IgD-negative memory B cell (primary cell): ENCODE results near the gene ADAMTS4. TPM values are rescaled to one million over a fixed set of nuclear protein-coding genes. Genes with fewer than 3 reads are reported as not detected.
A peak's percentile ranks its signal among the peaks of the same experiment; 100 is the strongest.
"Not testable (repeated sequence)": the region's sequence is repeated elsewhere in the genome, so short reads cannot be mapped to it uniquely, and the experiment has no call there.

ENCODE experiments used
- H3K27ac Mint-ChIP-seq, 3 donors: one replicate each; pipeline ENCODE4 v1.8.0; 2020 to 2022; ENCODE audit warnings: mild to moderate bottlenecking in 3 of 3, mixed read lengths in 3 of 3, moderate library complexity in 1 of 3
- H3K27me3 Mint-ChIP-seq: one replicate; pipeline ENCODE4 v1.8.0; 2021; ENCODE audit warnings: mixed read lengths
- H3K36me3 Mint-ChIP-seq: one replicate; pipeline ENCODE4 v1.8.0; 2020; ENCODE audit warnings: mild to moderate bottlenecking, mixed read lengths
- H3K4me1 Mint-ChIP-seq, 3 donors: one replicate each; pipeline ENCODE4 v1.8.0; 2020 to 2022; ENCODE audit warnings: mixed read lengths in 3 of 3, mild to moderate bottlenecking in 1 of 3
- H3K4me3 Mint-ChIP-seq, 4 donors: one replicate each; pipeline ENCODE4 v1.8.0; 2020 to 2022; ENCODE audit warnings: mild to moderate bottlenecking in 4 of 4, mixed read lengths in 4 of 4, moderate library complexity in 3 of 4
- H3K9me3 Mint-ChIP-seq, 3 donors: one replicate each; pipeline ENCODE4 v1.8.0; 2020 to 2021; ENCODE audit warnings: mixed read lengths in 3 of 3, mild to moderate bottlenecking in 1 of 3
- polyA plus RNA-seq: library from polyadenylated mRNA; unstranded; fragments of 300-500 nt; fragmentation: Illumina TruSeq; gene quantifications from one replicate; pipeline ENCODE4 v1.2.3, GENCODE V29; 2021

ADAMTS4 gene
- polyA plus RNA-seq, 1 donor from 2014 or later, result not detected

DNA sequence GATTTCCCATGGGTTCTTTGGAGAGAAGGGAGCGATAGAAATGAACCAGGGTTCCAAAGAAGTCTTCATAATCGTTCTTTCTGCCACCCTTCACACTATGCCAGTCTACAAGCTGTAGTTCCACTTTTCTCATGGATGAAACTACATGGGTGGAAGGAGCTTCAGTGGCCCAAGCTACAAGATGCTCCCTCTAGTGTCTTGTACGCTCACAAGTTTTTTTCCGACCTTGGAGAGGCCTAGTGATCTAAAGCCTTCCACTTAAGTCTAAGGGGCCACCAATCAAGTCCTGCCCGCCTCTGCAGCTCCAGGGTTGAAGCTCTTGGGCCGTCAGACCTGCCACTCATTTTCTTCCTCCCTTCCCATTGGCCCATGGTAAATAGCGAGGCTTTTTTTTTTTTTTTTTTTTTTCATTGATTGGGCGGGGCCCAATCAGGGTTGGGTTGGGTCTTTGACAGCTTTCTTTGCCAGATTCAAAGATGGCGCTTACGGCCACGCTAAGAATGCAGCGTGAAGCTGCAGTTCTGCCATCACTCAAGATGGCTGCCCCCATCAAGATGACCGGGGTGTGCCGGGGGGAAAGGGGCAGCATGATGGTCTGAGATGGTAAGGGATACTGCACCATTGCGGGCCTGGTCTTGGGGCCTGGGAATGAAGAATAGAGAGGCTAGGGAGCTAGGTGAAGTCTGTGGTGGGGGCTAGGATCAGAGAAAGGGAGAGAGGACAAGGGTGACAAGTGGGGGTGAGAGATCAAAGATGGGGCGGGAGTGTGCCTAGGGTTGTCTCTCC lies 26.9 kb upstream of the ADAMTS4 start, which contains the start of gene TOMM40L:
TOMM40L (plus strand) TSS at position 527 of the 786 bp plus-strand sequence. CDS start 430 bp downstream, outside the sequence.
- peak within 1 kb of the TSS; percentile 82 to 100 (median 98) for H3K4me3 Mint-ChIP-seq
- H3K4me1 Mint-ChIP-seq, result peaks cover 18 to 23% (median 22%) of the 10 kb centered on the region in 3 donors

DNA sequence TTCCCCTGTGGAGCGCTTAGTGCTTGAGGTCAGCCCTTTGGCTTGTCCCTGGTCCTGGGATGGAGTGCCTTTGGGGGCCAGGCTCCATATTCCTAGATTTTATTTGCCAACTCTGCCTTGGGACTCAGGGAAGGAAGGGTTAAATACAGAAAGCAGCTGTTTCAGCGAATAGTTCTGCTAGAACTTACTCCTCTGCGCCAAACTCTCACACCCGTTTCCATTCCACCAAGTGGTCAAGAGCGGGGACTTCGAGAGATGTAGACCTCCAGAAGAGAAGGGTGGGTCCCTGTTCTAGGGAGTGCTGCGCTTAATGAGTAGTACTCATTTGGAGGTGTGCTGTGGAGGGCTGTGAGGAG lies 26.3 kb upstream of the ADAMTS4 start:
- H3K4me1 Mint-ChIP-seq, result peaks cover 18 to 23% (median 22%) of the 10 kb centered on the region in 3 donors
- H3K4me3 Mint-ChIP-seq, result peak overlapping the region in 3 of 4 donors; percentile 82 to 100 (median 99)
- peak overlapping the region in 2 of 3 donors; percentile 70 to 91 for H3K27ac Mint-ChIP-seq
- peaks cover 6% of the 10 kb centered on the region for H3K36me3 Mint-ChIP-seq
- peaks cover 24% of the 10 kb centered on the region for H3K27me3 Mint-ChIP-seq
- no peaks in the 10 kb centered on the region for H3K9me3 Mint-ChIP-seq

More for the DNA sequence above, 26.9 kb upstream of the ADAMTS4 start, which contains the start of gene TOMM40L:
- peak within 1 kb of the TSS; percentile 70 to 91 (median 90) for H3K27ac Mint-ChIP-seq
- H3K36me3 Mint-ChIP-seq, result peaks cover 6% of the 10 kb centered on the region
- no peaks in the 10 kb centered on the region for H3K9me3 Mint-ChIP-seq
- H3K27me3 Mint-ChIP-seq, result peaks cover 20% of the 10 kb centered on the region

DNA sequence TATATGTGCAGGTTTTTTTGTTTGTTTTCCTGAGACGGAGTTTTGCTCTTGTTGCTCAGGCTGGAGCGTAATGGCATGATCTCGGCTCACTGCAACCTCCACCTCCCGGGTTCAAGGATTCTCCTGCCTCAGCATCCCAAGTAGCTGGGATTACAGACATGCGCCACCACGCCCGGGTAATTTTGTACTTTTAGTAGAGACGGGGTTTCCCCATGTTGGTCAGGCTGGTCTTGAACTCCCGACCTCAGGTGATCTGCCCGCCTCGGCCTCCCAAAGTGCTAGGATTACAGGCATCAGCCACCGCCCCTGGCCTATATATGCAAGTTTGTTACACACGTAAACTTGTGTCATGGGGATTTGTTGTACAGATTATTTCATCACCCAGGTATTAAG lies 25.8 kb upstream of the ADAMTS4 start:
- H3K36me3 Mint-ChIP-seq, H3K9me3 Mint-ChIP-seq, H3K27ac Mint-ChIP-seq, H3K4me3 Mint-ChIP-seq: not testable (repeated sequence)
- Mint-ChIP-seq H3K27me3 (peaks cover 26% of the 10 kb centered on the region), H3K4me1 (peaks cover 18 to 23% (median 22%) of the 10 kb centered on the region in 3 donors)

DNA sequence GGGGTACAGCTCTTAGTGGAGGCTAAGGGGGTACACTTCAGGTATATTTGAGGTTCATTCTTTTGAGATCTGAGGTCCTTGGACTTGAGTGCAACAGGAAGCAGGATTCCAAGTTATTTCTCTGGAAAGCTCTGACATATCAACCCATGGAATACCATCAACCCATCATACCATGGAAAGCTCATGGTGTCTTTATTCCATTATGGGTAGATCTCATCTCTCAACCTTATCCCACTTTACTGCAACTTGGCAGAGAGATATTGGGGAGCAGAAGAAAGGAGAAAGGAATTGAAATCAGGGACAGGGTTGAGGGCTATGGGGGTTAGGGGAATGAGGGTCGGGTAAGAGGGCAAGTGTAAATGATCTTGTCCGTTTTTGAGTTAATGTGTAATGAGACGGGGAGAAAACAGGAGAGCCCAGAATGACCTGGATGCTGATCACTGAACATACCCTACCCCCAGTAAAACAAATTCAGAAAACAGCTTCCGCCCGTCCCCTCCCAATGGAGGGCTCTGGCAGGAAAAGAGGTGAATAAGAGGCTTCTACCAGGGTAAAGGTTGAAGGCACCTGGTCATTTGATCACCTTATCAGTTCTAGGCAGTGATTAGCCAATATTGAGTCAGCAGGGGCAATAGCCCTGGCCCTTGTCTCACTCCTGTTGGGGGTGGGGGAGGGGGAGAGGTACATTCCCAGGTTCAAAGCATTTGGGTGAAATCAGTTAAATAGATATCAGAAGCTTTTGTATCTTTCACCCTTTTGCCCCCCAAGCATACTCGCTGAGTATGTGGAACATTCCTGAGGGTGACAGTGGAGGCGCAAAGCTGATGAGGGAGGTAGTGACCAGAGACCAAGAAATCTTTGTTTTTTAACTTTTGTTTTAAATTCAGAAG lies 25.2 kb upstream of the ADAMTS4 start:
- no peak overlapping the region for H3K27ac Mint-ChIP-seq
- H3K4me3 Mint-ChIP-seq, result no peak overlapping the region
- H3K36me3 Mint-ChIP-seq, result peaks cover 6% of the 10 kb centered on the region
- H3K4me1 Mint-ChIP-seq, result peaks cover 19 to 23% (median 22%) of the 10 kb centered on the region in 3 donors
- H3K9me3 Mint-ChIP-seq, result peaks cover 0 to 2% (median 0%) of the 10 kb centered on the region in 3 donors
- peaks cover 26% of the 10 kb centered on the region for H3K27me3 Mint-ChIP-seq

DNA sequence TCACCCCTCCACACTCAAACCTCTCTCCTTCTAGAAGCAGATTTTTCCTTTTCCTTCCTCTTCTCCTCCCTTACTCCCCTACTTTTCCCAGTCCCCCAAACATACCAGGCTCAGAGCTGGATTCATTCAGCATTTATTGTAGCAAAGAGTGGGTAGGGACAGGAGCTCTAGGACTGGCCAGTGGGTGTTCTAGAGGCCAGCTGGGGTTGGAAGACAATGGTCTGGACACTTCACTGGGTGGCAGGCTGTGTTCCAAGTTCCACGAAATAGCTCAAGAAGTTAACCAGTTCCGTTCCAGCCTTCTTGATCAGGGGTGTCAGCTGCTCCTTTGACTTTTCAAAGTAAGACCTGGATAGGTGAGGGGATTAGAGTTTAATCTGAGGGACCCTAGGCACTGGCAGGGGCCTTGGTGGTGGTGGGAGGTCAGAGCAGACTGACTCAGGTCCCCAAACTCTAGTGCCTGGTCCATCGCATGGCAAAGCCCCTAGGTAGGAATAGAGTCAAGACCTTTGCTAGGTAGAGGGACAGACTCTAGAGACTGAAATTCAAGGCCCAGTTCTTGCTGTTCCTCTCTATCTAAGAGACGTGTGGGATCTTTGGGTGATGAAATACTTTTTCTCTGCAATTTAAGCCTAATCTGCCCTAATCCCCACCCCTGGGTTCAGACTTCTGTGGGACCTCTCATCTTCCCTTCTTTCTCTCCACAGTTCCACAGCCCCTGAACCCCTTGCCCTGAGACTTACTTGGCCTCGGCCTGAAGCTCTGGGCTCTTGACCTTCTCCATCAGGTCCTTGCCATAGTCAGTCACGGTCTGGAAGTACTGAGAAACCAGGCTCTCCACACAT lies 23.5 kb upstream of the ADAMTS4 start:
- Mint-ChIP-seq H3K36me3 (peaks cover 2% of the 10 kb centered on the region), H3K4me3 (no peak overlapping the region), H3K27me3 (peaks cover 31% of the 10 kb centered on the region), H3K27ac (no peak overlapping the region), H3K9me3 (peaks cover 0 to 2% (median 0%) of the 10 kb centered on the region in 3 donors), H3K4me1 (peaks cover 20 to 29% (median 23%) of the 10 kb centered on the region in 3 donors)

DNA sequence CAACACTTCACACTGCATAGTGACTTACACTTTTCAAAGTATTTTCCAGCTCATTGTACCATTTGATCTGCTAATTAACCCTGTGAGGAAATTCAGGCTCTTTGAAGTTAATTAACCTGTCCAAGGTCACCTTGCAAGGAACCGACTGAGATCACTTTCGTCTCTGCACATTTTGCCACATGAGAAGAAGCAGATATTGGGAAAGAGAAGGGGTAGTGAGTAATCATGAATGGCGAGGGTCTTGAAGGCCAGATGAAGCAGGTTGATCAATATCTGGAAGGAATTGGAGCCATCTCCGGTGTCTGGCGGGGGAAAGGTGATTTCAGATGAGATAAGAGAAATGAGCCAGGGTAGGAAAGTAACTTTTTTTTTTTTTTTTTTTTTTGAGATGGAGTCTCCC lies 21.1 kb upstream of the ADAMTS4 start:
- peaks cover 2% of the 10 kb centered on the region for H3K36me3 Mint-ChIP-seq
- H3K27ac Mint-ChIP-seq, result no peak overlapping the region
- peaks cover 0 to 2% (median 0%) of the 10 kb centered on the region in 3 donors for H3K9me3 Mint-ChIP-seq
- H3K27me3 Mint-ChIP-seq, result peaks cover 37% of the 10 kb centered on the region
- H3K4me1 Mint-ChIP-seq, result peaks cover 11 to 22% (median 18%) of the 10 kb centered on the region in 3 donors
- no peak overlapping the region for H3K4me3 Mint-ChIP-seq

DNA sequence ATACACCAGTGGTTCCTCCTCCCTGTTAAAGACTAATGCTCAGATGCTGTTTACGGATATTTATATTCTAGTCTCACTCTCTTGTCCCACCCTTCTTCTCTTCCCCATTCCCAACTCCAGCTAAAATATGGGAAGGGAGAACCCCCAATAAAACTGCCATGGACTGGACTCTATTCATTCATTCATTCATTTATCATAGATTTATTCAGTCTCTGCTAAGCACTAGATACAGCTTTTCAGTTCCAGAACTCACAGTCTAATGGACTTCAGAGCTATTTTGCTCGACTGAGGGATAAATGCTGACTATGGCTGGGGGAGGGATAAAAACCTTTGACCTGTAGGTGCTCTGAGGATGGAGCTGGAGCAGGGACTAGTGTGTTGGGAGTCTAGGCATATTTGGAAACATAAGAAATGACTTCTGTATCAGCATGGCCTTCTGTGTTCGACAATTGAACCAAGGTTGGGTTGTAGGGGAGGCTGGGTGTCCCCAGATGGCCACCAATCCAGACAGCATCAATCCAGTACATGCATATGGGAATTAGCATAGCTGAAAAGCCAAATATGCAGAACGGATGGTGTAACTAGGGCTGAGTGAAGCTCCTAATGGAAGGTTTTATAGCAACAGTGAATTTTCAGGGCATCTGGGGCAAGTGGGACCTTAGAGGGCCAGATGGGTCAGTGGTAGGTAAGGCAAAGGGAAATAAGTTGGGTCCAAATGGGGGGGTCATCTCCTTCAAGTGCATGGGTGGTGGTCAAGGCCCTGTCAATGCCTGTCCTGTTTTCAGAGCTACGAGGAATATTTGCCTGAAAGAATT lies 20.4 kb upstream of the ADAMTS4 start:
- no peak overlapping the region for H3K27ac Mint-ChIP-seq
- peaks cover 3% of the 10 kb centered on the region for H3K36me3 Mint-ChIP-seq
- H3K4me1 Mint-ChIP-seq, result peaks cover 11 to 22% (median 18%) of the 10 kb centered on the region in 3 donors
- H3K4me3 Mint-ChIP-seq, result no peak overlapping the region
- H3K9me3 Mint-ChIP-seq, result peaks cover 0 to 2% (median 0%) of the 10 kb centered on the region in 3 donors
- H3K27me3 Mint-ChIP-seq, result peaks cover 39% of the 10 kb centered on the region

DNA sequence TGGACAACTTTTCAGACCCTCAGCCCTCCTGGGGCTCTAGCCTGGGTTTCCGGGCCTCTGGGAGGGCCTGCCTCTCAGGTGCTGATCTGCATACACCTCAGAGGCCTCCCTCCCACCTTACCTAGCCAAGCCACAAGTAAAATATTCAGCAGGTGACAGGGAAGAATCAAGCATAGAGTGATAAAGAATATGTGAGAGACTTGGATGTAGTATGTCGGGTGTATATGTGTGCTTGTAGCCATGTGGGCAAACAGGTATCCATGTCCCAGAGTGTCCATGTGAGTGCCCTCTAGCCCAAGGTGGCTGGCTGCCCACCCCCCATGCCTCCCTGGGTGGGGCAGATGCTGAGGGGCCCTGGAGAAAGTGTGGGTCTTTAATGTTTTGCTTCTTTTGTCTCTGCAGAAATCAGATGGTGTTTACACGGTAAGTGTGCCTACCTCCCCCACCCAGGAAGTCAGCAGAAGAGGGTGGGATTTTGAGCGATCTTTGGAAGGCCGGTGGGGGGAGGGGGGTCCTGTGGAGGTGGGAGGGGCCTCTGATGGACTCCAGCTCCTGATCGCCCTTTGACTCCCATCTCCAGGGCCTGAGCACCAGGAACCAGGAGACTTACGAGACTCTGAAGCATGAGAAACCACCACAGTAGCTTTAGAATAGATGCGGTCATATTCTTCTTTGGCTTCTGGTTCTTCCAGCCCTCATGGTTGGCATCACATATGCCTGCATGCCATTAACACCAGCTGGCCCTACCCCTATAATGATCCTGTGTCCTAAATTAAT lies 19.6 kb upstream of the ADAMTS4 start:
- peak overlapping the region in 1 of 3 donors; percentile 63 for H3K27ac Mint-ChIP-seq
- no peak overlapping the region for H3K4me3 Mint-ChIP-seq
- H3K27me3 Mint-ChIP-seq, result peaks cover 35% of the 10 kb centered on the region
- peaks cover 12 to 22% (median 18%) of the 10 kb centered on the region in 3 donors for H3K4me1 Mint-ChIP-seq
- peaks cover 8% of the 10 kb centered on the region for H3K36me3 Mint-ChIP-seq
- peaks cover 0 to 2% (median 0%) of the 10 kb centered on the region in 3 donors for H3K9me3 Mint-ChIP-seq

DNA sequence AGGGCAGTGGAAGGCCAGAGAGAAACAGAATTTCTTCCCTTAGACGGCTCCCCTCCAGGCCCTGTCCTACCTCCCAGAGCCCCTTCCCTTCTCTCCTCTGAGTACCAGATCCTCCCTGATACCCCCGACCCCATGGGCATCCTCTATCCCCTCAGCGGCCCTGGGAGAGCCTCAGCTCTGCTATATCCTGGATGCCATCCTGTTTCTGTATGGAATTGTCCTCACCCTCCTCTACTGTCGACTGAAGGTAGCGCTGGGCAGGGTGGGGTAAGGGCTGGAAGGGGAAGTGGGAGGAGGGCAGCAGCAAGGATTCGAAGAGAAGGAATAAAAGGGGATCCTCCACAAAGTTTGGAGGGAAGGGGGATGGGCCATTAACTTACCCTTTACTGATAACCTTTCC lies 19.0 kb upstream of the ADAMTS4 start:
- Mint-ChIP-seq H3K4me3 (peak overlapping the region in 1 of 4 donors; percentile 61), H3K27ac (peak overlapping the region in 1 of 3 donors; percentile 40), H3K27me3 (peaks cover 30% of the 10 kb centered on the region), H3K9me3 (peaks cover 0 to 2% (median 0%) of the 10 kb centered on the region in 3 donors), H3K4me1 (peaks cover 12 to 22% (median 18%) of the 10 kb centered on the region in 3 donors), H3K36me3 (peaks cover 13% of the 10 kb centered on the region)

DNA sequence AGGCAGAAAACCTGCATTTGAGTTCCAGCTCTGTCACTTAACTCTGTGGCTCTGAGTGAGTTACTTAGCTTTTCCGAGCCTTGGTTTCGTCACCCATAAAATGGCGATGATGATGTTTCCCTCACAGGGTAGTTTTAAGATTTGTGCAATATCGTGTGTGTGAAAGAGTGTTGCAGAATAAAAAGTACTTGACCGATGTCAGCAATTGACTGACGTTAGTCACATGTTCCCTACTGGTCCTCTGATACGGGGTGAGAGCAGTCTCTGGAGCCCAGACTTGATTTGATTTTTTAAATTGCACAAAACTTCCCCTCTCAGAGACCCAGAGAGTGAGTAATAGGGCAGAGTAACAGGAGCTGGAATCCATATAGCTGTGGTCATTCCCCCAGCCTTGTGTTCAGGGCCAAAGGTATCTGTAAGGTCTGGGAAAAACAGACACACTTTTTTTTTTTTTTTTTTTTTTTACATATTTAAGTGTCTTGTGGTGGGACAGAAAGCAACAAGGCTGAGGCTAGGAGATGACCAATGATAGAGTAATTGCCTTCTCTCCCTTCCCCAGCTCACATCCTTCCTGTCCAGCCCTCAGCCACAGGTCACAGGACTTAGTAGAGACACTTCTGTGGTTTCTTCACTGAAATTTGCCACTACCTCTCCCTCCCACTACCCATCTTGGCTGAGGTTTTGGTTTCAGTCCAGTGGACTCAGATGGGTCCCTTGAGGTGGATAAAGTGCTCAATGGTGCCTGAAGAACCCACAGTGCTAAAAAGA lies 18.3 kb upstream of the ADAMTS4 start:
- Mint-ChIP-seq H3K36me3 (peaks cover 14% of the 10 kb centered on the region), H3K9me3 (peaks cover 0 to 2% (median 0%) of the 10 kb centered on the region in 3 donors), H3K4me3 (peak overlapping the region in 1 of 4 donors; percentile 61), H3K27me3 (peaks cover 24% of the 10 kb centered on the region), H3K4me1 (peaks cover 12 to 22% (median 18%) of the 10 kb centered on the region in 3 donors), H3K27ac (peak overlapping the region in 2 of 3 donors; percentile 40 to 58)

DNA sequence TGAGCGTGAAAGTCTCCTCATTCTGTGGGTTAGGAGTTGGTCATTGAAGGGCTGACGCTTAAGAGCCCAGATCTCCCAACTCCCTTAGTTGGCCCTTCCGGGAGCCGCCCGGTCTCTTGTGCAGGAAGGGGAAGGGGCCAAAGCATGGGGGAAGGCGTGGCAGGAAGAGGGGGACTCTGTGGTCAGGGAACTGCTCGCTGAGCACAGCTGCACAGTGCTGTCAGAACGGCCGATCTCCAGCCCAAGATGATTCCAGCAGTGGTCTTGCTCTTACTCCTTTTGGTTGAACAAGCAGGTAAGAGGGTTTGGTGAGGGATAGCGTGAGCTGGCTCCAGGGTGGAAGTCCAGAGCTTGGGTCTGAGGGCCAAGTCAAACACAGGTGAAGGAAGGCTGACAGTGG lies 16.2 kb upstream of the ADAMTS4 start, which contains the start of gene FCER1G:
FCER1G (plus strand) TSS at position 220 of the 400 bp plus-strand sequence; CDS start at position 247, 27 bp downstream.
- peaks cover 0 to 2% (median 0%) of the 10 kb centered on the region in 3 donors for H3K9me3 Mint-ChIP-seq
- H3K36me3 Mint-ChIP-seq, result peaks cover 22% of the 10 kb centered on the region
- H3K4me3 Mint-ChIP-seq, result peak within 1 kb of the TSS in 2 of 4 donors; percentile 60 to 65
- H3K4me1 Mint-ChIP-seq, result peaks cover 13 to 23% (median 18%) of the 10 kb centered on the region in 3 donors
- peaks cover 14% of the 10 kb centered on the region for H3K27me3 Mint-ChIP-seq
- peak within 1 kb of the TSS in 1 of 3 donors; percentile 53 for H3K27ac Mint-ChIP-seq

DNA sequence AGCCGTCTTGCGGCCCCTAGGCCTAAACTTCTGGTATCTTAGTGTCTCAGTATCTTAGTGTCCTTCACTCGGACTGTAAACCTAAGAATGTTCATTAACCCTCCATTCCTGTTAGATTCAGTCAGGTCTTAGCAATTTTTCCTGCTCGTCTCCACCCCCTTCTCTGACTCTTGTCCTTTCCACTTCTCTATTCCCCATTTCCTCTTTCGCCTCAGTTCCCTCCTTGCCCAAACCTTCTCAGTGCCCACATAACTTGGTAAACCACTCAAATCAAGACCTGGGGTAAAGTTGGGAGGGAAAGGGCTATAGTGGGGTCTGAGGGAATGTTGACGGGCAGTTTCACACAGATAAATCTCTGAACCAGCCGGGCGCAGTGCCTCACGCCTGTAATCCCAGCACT lies 15.5 kb upstream of the ADAMTS4 start:
- peak overlapping the region in 1 of 3 donors; percentile 53 for H3K27ac Mint-ChIP-seq

More for the DNA sequence above, 15.5 kb upstream of the ADAMTS4 start:
- Mint-ChIP-seq H3K4me3 (no peak overlapping the region), H3K9me3 (no peaks in the 10 kb centered on the region), H3K27me3 (peaks cover 13% of the 10 kb centered on the region), H3K4me1 (peaks cover 15 to 25% (median 21%) of the 10 kb centered on the region in 3 donors), H3K36me3 (peaks cover 26% of the 10 kb centered on the region)
